Measurements from ENCODE around the gene AJAP1.

AJAP1 gene

GRCh38 chr1:4662168-4662567 is 7.8 kb downstream of the AJAP1 start:
- H3K27ac ChIP-seq (ENCODE audit: poor library complexity, severe bottlenecking): no peak overlapping the region
- H3K4me3 ChIP-seq (ENCODE audit: severe bottlenecking): no peak overlapping the region
- DNase-seq (ENCODE audit: low spot score) (no peak), ATAC-seq (ENCODE audit: low read depth) (no peak)
- H3K4me1 ChIP-seq (ENCODE audit: insufficient read depth, poor library complexity, severe bottlenecking): peaks cover 18% of the 10 kb centered on the region
- no peak for TF ChIP-seq CTCF (IDR thresholded peaks at IDR 0.05; ENCODE audit: poor library complexity, severe bottlenecking)
- no peaks in the 10 kb centered on the region for H3K36me3 ChIP-seq (ENCODE audit: low read depth)
- H3K9me3 ChIP-seq (ENCODE audit: severe bottlenecking): peaks cover 3% of the 10 kb centered on the region
- no peaks in the 10 kb centered on the region for H3K27me3 ChIP-seq (ENCODE audit: insufficient read depth, poor library complexity, severe bottlenecking)

GRCh38 chr1:4662723-4663122 is 8.3 kb downstream of the AJAP1 start:
- no peaks in the 10 kb centered on the region for H3K27me3 ChIP-seq (ENCODE audit: insufficient read depth, poor library complexity, severe bottlenecking)

GRCh38 chr1:4664095-4664494 is 9.7 kb downstream of the AJAP1 start:
- no peak overlapping the region for H3K4me3 ChIP-seq (ENCODE audit: severe bottlenecking)
- no peak for DNase-seq (ENCODE audit: low spot score)
- H3K4me1 ChIP-seq (ENCODE audit: insufficient read depth, poor library complexity, severe bottlenecking): peaks cover 26% of the 10 kb centered on the region
- no peak for TF ChIP-seq CTCF (IDR thresholded peaks at IDR 0.05; ENCODE audit: poor library complexity, severe bottlenecking)
- peaks cover 6% of the 10 kb centered on the region for H3K9me3 ChIP-seq (ENCODE audit: severe bottlenecking)
- H3K27me3 ChIP-seq (ENCODE audit: insufficient read depth, poor library complexity, severe bottlenecking): no peaks in the 10 kb centered on the region
- no peaks in the 10 kb centered on the region for H3K36me3 ChIP-seq (ENCODE audit: low read depth)
- ATAC-seq (ENCODE audit: low read depth): no peak
- H3K27ac ChIP-seq (ENCODE audit: poor library complexity, severe bottlenecking): no peak overlapping the region

More at GRCh38 chr1:4662723-4663122, 8.3 kb downstream of the AJAP1 start:
- Histone ChIP-seq H3K4me3 (ENCODE audit: severe bottlenecking) (no peak overlapping the region), H3K36me3 (ENCODE audit: low read depth) (no peaks in the 10 kb centered on the region), H3K9me3 (ENCODE audit: severe bottlenecking) (peaks cover 6% of the 10 kb centered on the region), H3K27ac (ENCODE audit: poor library complexity, severe bottlenecking) (no peak overlapping the region), H3K4me1 (ENCODE audit: insufficient read depth, poor library complexity, severe bottlenecking) (peaks cover 18% of the 10 kb centered on the region)
- TF ChIP-seq CTCF (IDR thresholded peaks at IDR 0.05; ENCODE audit: poor library complexity, severe bottlenecking): no peak
- DNase-seq (ENCODE audit: low spot score) (no peak), ATAC-seq (ENCODE audit: low read depth) (no peak)

GRCh38 chr1:4664606-4665005 is 10.2 kb downstream of the AJAP1 start:
- ATAC-seq (ENCODE audit: low read depth): no peak
- no peaks in the 10 kb centered on the region for H3K27me3 ChIP-seq (ENCODE audit: insufficient read depth, poor library complexity, severe bottlenecking)

More at GRCh38 chr1:4664606-4665005, 10.2 kb downstream of the AJAP1 start:
- Histone ChIP-seq H3K36me3 (ENCODE audit: low read depth) (no peaks in the 10 kb centered on the region), H3K4me3 (ENCODE audit: severe bottlenecking) (no peak overlapping the region), H3K4me1 (ENCODE audit: insufficient read depth, poor library complexity, severe bottlenecking) (peaks cover 26% of the 10 kb centered on the region), H3K9me3 (ENCODE audit: severe bottlenecking) (peaks cover 6% of the 10 kb centered on the region), H3K27ac (ENCODE audit: poor library complexity, severe bottlenecking) (peak overlapping the region; percentile 20)
- TF ChIP-seq CTCF (IDR thresholded peaks at IDR 0.05; ENCODE audit: poor library complexity, severe bottlenecking): no peak
- DNase-seq (ENCODE audit: low spot score): no peak

All from RWPE2 (cell line).